IMR-90 (cell line): ENCODE data around the gene BPIFB1. TPM values are rescaled to one million over a fixed set of nuclear protein-coding genes. Genes with fewer than 3 reads are reported as not detected.

Experiments used
- ATAC-seq: fragments of 200-7000 bp; cut with Tn5 transposase; 2 replicates; pipeline ENCODE4 v1.9.1; 2020; ENCODE audit warnings: low read depth, mild to moderate bottlenecking, moderate library complexity
- BruUV-seq: library from RNA; stranded (reverse); fragments of 400-500 nt; replicated peaks from 2 replicates; lab custom pipeline; 2021; lab: Mats Ljungman, UMichigan
- CTCF ChIA-PET: fragments of 300-600 bp; formaldehyde crosslinking; extraction: SDS; loops from one replicate; lab custom pipeline; 2021; ENCODE audit warnings: antibody characterized with exemption; lab: Yijun Ruan, JAX
- POLR2A ChIA-PET: fragments of 300-600 bp; sonication (Branson Sonifier 250); formaldehyde crosslinking; loops from one replicate; lab custom pipeline; 2022; ENCODE audit warnings: antibody characterized with exemption; ENCODE audit not compliant: unreplicated experiment; lab: Charles Lee
- DNase-seq: peaks from one replicate; pipeline ENCODE4 v3.0.0; 2013
- H2AFZ ChIP-seq: replicated peaks from 2 replicates; pipeline ENCODE3; 2013; ENCODE audit warnings: low read length, mild to moderate bottlenecking; ENCODE audit not compliant: poor library complexity
- H2AK5ac ChIP-seq: 2 replicates; pipeline ENCODE4 v1.6.1; 2013; ENCODE audit warnings: low read depth, low read length, inconsistent platforms
- H2AK9ac ChIP-seq: replicated peaks from 2 replicates; pipeline ENCODE3; 2013; ENCODE audit warnings: mild to moderate bottlenecking, low read depth, low read length, moderate library complexity; ENCODE audit not compliant: poor library complexity
- H2BK120ac ChIP-seq: 2 replicates; pipeline ENCODE4 v1.6.1; 2013; ENCODE audit warnings: low read depth, low read length, inconsistent platforms
- H2BK15ac ChIP-seq: 3 replicates; pipeline ENCODE4 v1.6.1; 2013; ENCODE audit warnings: low read depth, low read length, inconsistent platforms
- H2BK20ac ChIP-seq: 2 replicates; pipeline ENCODE4 v1.6.1; 2013; ENCODE audit warnings: low read depth, mild to moderate bottlenecking, inconsistent platforms, low read length, moderate library complexity
- H2BK5ac ChIP-seq: 2 replicates; pipeline ENCODE4 v1.6.1; 2013; ENCODE audit warnings: mild to moderate bottlenecking, low read depth, low read length, inconsistent platforms; ENCODE audit not compliant: poor library complexity, severe bottlenecking
- H3K14ac ChIP-seq: replicated peaks from 2 replicates; pipeline ENCODE4 v1.6.1; 2013; ENCODE audit warnings: low read depth, low read length, inconsistent platforms
- H3K18ac ChIP-seq: 2 replicates; pipeline ENCODE4 v1.6.1; 2013; ENCODE audit warnings: low read depth, low read length, control low read depth
- H3K23ac ChIP-seq: 2 replicates; pipeline ENCODE4 v1.6.1; 2013; ENCODE audit warnings: low read depth, low read length, inconsistent platforms
- H3K27ac ChIP-seq: 2 replicates; pipeline ENCODE4 v1.5.1; 2013; ENCODE audit warnings: mild to moderate bottlenecking, control low read depth, low read length; ENCODE audit not compliant: insufficient read depth
- H3K27me3 ChIP-seq: 2 replicates; pipeline ENCODE4 v1.6.1; 2013; ENCODE audit warnings: low read length; ENCODE audit not compliant: control insufficient read depth, insufficient read depth
- H3K36me3 ChIP-seq: 2 replicates; pipeline ENCODE4 v1.6.1; 2013; ENCODE audit warnings: low read length, mixed read lengths; ENCODE audit not compliant: control insufficient read depth, insufficient read depth
- H3K4ac ChIP-seq: 2 replicates; pipeline ENCODE4 v1.6.1; 2013; ENCODE audit warnings: low read depth, low read length, inconsistent platforms
- H3K4me1 ChIP-seq: 2 replicates; pipeline ENCODE4 v1.6.1; 2013; ENCODE audit warnings: low read length, mixed read lengths; ENCODE audit not compliant: control insufficient read depth, insufficient read depth
- H3K4me2 ChIP-seq: 2 replicates; pipeline ENCODE4 v1.6.1; 2013; ENCODE audit warnings: low read depth, mild to moderate bottlenecking, control low read depth, low read length, moderate library complexity
- H3K4me3 ChIP-seq: 2 replicates; pipeline ENCODE4 v1.5.1; 2013; ENCODE audit warnings: low read depth, mild to moderate bottlenecking, control low read depth, low read length, moderate library complexity; ENCODE audit not compliant: insufficient read depth
- H3K56ac ChIP-seq: 2 replicates; pipeline ENCODE4 v1.6.1; 2013; ENCODE audit warnings: low read length, inconsistent platforms; ENCODE audit not compliant: insufficient read depth; ENCODE audit errors: extremely low read depth
- H3K79me1 ChIP-seq, 2 experiments: 2 replicates each; pipeline ENCODE4 v1.6.1; 2013; ENCODE audit warnings: low read length in 2 of 2, inconsistent platforms in 1 of 2, low read depth in 1 of 2
- H3K9ac ChIP-seq: 2 replicates; pipeline ENCODE4 v1.6.1; 2013; ENCODE audit warnings: low read depth, low read length, control low read depth
- H3K9me1 ChIP-seq: 2 replicates; pipeline ENCODE4 v1.6.1; 2013; ENCODE audit warnings: low read length, inconsistent platforms; ENCODE audit not compliant: insufficient read depth
- H3K9me3 ChIP-seq: 2 replicates; pipeline ENCODE4 v1.6.1; 2013; ENCODE audit warnings: low read length; ENCODE audit not compliant: control insufficient read depth, insufficient read depth
- H4K20me1 ChIP-seq: 2 replicates; pipeline ENCODE4 v1.6.1; 2013; ENCODE audit warnings: low read length, inconsistent platforms; ENCODE audit not compliant: insufficient read depth
- H4K5ac ChIP-seq: 2 replicates; pipeline ENCODE4 v1.6.1; 2013; ENCODE audit warnings: mild to moderate bottlenecking, low read depth, low read length, control low read depth
- H4K8ac ChIP-seq, 2 experiments: 2 replicates each; pipeline ENCODE4 v1.6.1; 2013; ENCODE audit warnings: low read depth in 2 of 2, low read length in 2 of 2, control low read depth in 1 of 2, inconsistent platforms in 1 of 2
- H4K91ac ChIP-seq: 2 replicates; pipeline ENCODE4 v1.6.1; 2013; ENCODE audit warnings: low read depth, low read length, inconsistent platforms; ENCODE audit not compliant: insufficient read depth
- BHLHE40 ChIP-seq: fragments of 150-350 bp; IDR thresholded peaks from 2 replicates; pipeline ENCODE4 v1.6.1; 2016; ENCODE audit warnings: mild to moderate bottlenecking, low read depth, low read length
- CEBPB ChIP-seq: IDR thresholded peaks from 2 replicates; pipeline ENCODE4 v1.6.1; 2012; ENCODE audit warnings: low read depth, low read length, improper control_type of control experiment
- CHD1 ChIP-seq: IDR thresholded peaks from 2 replicates; pipeline ENCODE4 v1.6.1; 2012; ENCODE audit warnings: low read depth, low read length, improper control_type of control experiment
- ELK1 ChIP-seq: fragments of 150-350 bp; IDR thresholded peaks from 2 replicates; pipeline ENCODE4 v1.6.1; 2016; ENCODE audit warnings: low read depth, mild to moderate bottlenecking, low read length, moderate library complexity, borderline replicate concordance
- FOS ChIP-seq: fragments of 150-350 bp; IDR thresholded peaks from 2 replicates; pipeline ENCODE4 v1.6.1; 2016; ENCODE audit warnings: low read depth, low read length
- MAFK ChIP-seq: IDR thresholded peaks from 2 replicates; pipeline ENCODE4 v1.6.1; 2012; ENCODE audit warnings: low read depth, low read length, improper control_type of control experiment
- MAZ ChIP-seq: IDR thresholded peaks from 2 replicates; pipeline ENCODE4 v1.6.1; 2012; ENCODE audit warnings: low read depth, mild to moderate bottlenecking, low read length, improper control_type of control experiment, moderate library complexity, borderline replicate concordance
- MXI1 ChIP-seq: IDR thresholded peaks from 2 replicates; pipeline ENCODE4 v1.6.1; 2012; ENCODE audit warnings: low read depth, mild to moderate bottlenecking, low read length, moderate library complexity, borderline replicate concordance
- NFE2L2 ChIP-seq: fragments of 150-350 bp; IDR thresholded peaks from 2 replicates; pipeline ENCODE4 v1.6.1; 2016; ENCODE audit warnings: low read depth, mild to moderate bottlenecking, low read length
- POLR2A ChIP-seq: IDR thresholded peaks from 2 replicates; pipeline ENCODE4 v1.6.1; 2012; ENCODE audit warnings: mild to moderate bottlenecking, low read depth, low read length
- RAD21 ChIP-seq: IDR thresholded peaks from 2 replicates; pipeline ENCODE4 v1.6.1; 2012; ENCODE audit warnings: low read length, improper control_type of control experiment
- RCOR1 ChIP-seq: IDR thresholded peaks from 2 replicates; pipeline ENCODE4 v1.6.1; 2012; ENCODE audit warnings: mild to moderate bottlenecking, low read length, improper control_type of control experiment; ENCODE audit not compliant: insufficient replicate concordance
- RFX5 ChIP-seq: IDR thresholded peaks from 2 replicates; pipeline ENCODE4 v1.8.0; 2012; ENCODE audit warnings: low read depth, mild to moderate bottlenecking, low read length, moderate library complexity
- SMC3 ChIP-seq: fragments of 150-350 bp; IDR thresholded peaks from 2 replicates; pipeline ENCODE4 v1.6.1; 2016; ENCODE audit warnings: low read depth, mild to moderate bottlenecking, antibody characterized with exemption, low read length, moderate library complexity
- WGBS, 2 experiments: methylation state at CpG; one replicate each; pipeline versions ENCODE4 v1.1.5 to v1.1.7; 2013; ENCODE audit warnings: missing lambda C conversion rate in 2 of 2; ENCODE audit not compliant: insufficient read length in 1 of 2; ENCODE audit errors: extremely low coverage in 2 of 2; 5-methylcytosine and 5-hydroxymethylcytosine counted together
- dilution Hi-C: fragments of 300-500 bp; cut with HindIII; formaldehyde crosslinking; loops from one replicate; pipeline ENCODE4 v1.14.3; 2018; ENCODE audit warnings: low sequenced_read_pairs; ENCODE audit not compliant: unreplicated experiment
- in situ Hi-C: fragments of 300-500 bp; cut with MboI; formaldehyde crosslinking; loops from 3 replicates; pipeline ENCODE4 v1.14.3; 2019; ENCODE audit warnings: low sequenced_read_pairs, inconsistent platforms, mixed read lengths
- intact Hi-C: fragments of 100-400 bp; cut with micrococcal nuclease; formaldehyde crosslinking; loops from 2 replicates; pipeline ENCODE4 v1.10.0; 2022
- polyA plus RNA-seq, 3 experiments: library from polyadenylated mRNA; depleted of rRNA; stranded (reverse); fragments of >200 nt; gene quantifications; 2 replicates each; pipeline ENCODE4 v1.2.3, GENCODE V29; 2012; ENCODE audit warnings: low replicate concordance in 1 of 3
- total RNA-seq: library from RNA; depleted of rRNA; stranded (reverse); fragments of >200 nt; gene quantifications from 2 replicates; pipeline ENCODE4 v1.2.3, GENCODE V29; 2012
- TF ChIP-seq, protein P1 (sequence below): fragments of 150-350 bp; IDR thresholded peaks from 2 replicates; pipeline ENCODE4 v1.6.1; 2017; ENCODE audit warnings: mild to moderate bottlenecking, antibody characterized with exemption, low read length, low read depth
- TF ChIP-seq, protein P2 (sequence below): conservative IDR thresholded peaks from 2 replicates; pipeline ENCODE4 v1.5.1; 2012; ENCODE audit warnings: mild to moderate bottlenecking, low read depth, low read length, improper control_type of control experiment

Gene BPIFB1
- total and polyA plus RNA-seq, 2 of the 4 experiments (the other 2 are of a cell fraction): not detected

DNA sequence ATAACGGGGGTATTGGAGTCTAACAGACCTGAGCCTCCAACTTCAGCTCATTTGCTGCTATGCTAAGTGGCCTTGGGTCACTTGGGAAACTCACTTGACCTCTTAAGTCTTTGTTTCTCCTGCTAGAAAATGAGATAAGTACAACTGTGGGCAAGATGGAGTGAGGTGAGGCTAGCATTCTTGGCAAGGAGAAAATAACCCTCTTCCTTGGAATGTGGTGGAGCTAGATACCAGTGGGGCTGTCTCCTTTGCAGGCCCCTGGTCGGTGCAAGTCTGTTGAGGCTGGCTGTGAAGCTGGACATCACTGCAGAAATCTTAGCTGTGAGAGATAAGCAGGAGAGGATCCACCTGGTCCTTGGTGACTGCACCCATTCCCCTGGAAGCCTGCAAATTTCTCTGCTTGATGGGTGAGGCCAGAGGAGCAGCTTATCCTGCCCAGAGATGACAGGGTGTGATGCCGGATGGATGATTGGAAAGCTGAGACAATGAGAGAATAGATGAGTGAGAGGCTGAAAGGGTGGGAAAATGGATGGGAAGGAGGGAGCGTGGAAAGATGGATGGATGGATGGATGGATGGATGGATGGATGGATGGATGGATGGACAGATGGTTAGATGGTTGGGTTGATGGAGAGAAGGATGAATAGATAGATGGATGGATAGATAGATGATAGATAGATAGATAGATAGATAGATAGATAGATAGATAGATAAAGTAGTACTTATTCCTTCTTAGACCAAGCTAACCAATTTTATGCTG lies 42.9 kb upstream of the BPIFB1 start:
- no peak overlapping the region for H3K4ac ChIP-seq
- H3K56ac ChIP-seq: no peak overlapping the region
- no peak overlapping the region for H2BK20ac ChIP-seq
- TF ChIP-seq POLR2A (no peak), BHLHE40 (no peak), ELK1 (no peak), FOS (no peak), NFE2L2 (no peak), RAD21 (no peak), SMC3 (no peak), CHD1 (no peak), CEBPB (no peak), RCOR1 (no peak), RFX5 (no peak), MAFK (no peak), MXI1 (no peak), MAZ (no peak)
- TF ChIP-seq, protein P1, sequence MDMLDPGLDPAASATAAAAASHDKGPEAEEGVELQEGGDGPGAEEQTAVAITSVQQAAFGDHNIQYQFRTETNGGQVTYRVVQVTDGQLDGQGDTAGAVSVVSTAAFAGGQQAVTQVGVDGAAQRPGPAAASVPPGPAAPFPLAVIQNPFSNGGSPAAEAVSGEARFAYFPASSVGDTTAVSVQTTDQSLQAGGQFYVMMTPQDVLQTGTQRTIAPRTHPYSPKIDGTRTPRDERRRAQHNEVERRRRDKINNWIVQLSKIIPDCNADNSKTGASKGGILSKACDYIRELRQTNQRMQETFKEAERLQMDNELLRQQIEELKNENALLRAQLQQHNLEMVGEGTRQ: no peak
- TF ChIP-seq, protein P2, sequence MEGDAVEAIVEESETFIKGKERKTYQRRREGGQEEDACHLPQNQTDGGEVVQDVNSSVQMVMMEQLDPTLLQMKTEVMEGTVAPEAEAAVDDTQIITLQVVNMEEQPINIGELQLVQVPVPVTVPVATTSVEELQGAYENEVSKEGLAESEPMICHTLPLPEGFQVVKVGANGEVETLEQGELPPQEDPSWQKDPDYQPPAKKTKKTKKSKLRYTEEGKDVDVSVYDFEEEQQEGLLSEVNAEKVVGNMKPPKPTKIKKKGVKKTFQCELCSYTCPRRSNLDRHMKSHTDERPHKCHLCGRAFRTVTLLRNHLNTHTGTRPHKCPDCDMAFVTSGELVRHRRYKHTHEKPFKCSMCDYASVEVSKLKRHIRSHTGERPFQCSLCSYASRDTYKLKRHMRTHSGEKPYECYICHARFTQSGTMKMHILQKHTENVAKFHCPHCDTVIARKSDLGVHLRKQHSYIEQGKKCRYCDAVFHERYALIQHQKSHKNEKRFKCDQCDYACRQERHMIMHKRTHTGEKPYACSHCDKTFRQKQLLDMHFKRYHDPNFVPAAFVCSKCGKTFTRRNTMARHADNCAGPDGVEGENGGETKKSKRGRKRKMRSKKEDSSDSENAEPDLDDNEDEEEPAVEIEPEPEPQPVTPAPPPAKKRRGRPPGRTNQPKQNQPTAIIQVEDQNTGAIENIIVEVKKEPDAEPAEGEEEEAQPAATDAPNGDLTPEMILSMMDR: no peak
- no peaks in the 10 kb centered on the region for H3K36me3 ChIP-seq
- H2AFZ ChIP-seq: no peak overlapping the region
- no peak overlapping the region for H2BK15ac ChIP-seq
- ATAC-seq (no peak), DNase-seq (no peak)
- no peak overlapping the region for H3K27ac ChIP-seq
- H2BK120ac ChIP-seq: no peak overlapping the region
- H4K5ac ChIP-seq: no peak overlapping the region
- H3K14ac ChIP-seq: no peak overlapping the region
- intact Hi-C loops: no loop called here
- H3K18ac ChIP-seq: no peak overlapping the region
- H3K79me1 ChIP-seq: no peaks in the 10 kb centered on the region
- H4K91ac ChIP-seq: no peak overlapping the region
- CTCF ChIA-PET: no interaction called here
- no peak overlapping the region for H3K4me2 ChIP-seq
- no peaks in the 10 kb centered on the region for H3K9me3 ChIP-seq
- H2AK9ac ChIP-seq: no peak overlapping the region
- no peaks in the 10 kb centered on the region for H4K20me1 ChIP-seq
- H2AK5ac ChIP-seq: no peak overlapping the region
- no peaks in the 10 kb centered on the region for H3K4me1 ChIP-seq
- dilution Hi-C loops: no loop called here
- no peak overlapping the region for H3K23ac ChIP-seq
- POLR2A ChIA-PET: no interaction called here
- H4K8ac ChIP-seq: no peak overlapping the region
- H2BK5ac ChIP-seq: no peak overlapping the region
- peaks cover 2% of the 10 kb centered on the region for H3K27me3 ChIP-seq
- WGBS, 2 experiments: 38% methylated on average over 3 of the region's 4 CpGs; no CpG with 5 or more reads in 1 of the 2 experiments
- no TSS peak for BruUV-seq
- in situ Hi-C loops: no loop called here
- no peaks in the 10 kb centered on the region for H3K9me1 ChIP-seq
- H3K4me3 ChIP-seq: no peak overlapping the region
- H3K9ac ChIP-seq: no peak overlapping the region
